A375 (cell line): ENCODE measurements around the gene USP17L27. TPM values are rescaled to one million over a fixed set of nuclear protein-coding genes. Genes with fewer than 3 reads are reported as not detected.

Source experiments
- total RNA-seq: library from RNA; depleted of rRNA; stranded (reverse); fragments of >200 nt; shearing (Covaris generic); gene quantifications from 2 replicates; pipeline ENCODE4 v1.2.3, GENCODE V29; 2014; rRNA removed

USP17L27 gene, protein sequence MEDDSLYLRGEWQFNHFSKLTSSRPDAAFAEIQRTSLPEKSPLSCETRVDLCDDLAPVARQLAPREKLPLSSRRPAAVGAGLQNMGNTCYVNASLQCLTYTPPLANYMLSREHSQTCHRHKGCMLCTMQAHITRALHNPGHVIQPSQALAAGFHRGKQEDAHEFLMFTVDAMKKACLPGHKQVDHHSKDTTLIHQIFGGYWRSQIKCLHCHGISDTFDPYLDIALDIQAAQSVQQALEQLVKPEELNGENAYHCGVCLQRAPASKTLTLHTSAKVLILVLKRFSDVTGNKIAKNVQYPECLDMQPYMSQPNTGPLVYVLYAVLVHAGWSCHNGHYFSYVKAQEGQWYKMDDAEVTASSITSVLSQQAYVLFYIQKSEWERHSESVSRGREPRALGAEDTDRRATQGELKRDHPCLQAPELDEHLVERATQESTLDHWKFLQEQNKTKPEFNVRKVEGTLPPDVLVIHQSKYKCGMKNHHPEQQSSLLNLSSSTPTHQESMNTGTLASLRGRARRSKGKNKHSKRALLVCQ
- not detected in 2 replicates for total RNA-seq

DNA sequence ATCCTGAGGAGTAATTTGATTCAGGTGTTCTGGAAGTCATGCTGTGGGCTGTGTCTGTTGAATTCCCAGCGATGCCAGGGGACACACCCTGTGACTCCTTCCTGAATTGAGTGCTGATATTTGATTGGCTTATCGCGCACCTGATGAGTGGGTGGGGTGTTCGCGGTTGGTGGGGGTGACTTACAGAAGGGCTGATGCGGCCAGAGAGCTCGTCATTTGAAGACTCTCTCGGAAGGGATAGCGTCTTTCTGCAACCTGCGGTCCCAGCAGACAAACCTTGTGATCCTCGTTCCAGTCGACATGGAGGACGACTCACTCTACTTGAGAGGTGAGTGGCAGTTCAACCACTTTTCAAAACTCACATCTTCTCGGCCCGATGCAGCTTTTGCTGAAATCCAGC lies at the start of gene USP17L27:
TSS of gene USP17L27 (plus strand) at position 301 of the 400 bp plus-strand sequence. CDS start at position 301, 0 bp downstream.

DNA sequence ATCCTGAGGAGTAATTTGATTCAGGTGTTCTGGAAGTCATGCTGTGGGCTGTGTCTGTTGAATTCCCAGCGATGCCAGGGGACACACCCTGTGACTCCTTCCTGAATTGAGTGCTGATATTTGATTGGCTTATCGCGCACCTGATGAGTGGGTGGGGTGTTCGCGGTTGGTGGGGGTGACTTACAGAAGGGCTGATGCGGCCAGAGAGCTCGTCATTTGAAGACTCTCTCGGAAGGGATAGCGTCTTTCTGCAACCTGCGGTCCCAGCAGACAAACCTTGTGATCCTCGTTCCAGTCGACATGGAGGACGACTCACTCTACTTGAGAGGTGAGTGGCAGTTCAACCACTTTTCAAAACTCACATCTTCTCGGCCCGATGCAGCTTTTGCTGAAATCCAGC lies 19.1 kb upstream of the USP17L27 start, which contains the start of gene USP17L24:
TSS of gene USP17L24 (plus strand) at position 301 of the 400 bp plus-strand sequence. CDS start at position 301, 0 bp downstream.

DNA sequence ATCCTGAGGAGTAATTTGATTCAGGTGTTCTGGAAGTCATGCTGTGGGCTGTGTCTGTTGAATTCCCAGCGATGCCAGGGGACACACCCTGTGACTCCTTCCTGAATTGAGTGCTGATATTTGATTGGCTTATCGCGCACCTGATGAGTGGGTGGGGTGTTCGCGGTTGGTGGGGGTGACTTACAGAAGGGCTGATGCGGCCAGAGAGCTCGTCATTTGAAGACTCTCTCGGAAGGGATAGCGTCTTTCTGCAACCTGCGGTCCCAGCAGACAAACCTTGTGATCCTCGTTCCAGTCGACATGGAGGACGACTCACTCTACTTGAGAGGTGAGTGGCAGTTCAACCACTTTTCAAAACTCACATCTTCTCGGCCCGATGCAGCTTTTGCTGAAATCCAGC lies 14.3 kb upstream of the USP17L27 start, which contains the start of gene USP17L25:
TSS of gene USP17L25 (plus strand) at position 301 of the 400 bp plus-strand sequence. CDS start at position 301, 0 bp downstream.

DNA sequence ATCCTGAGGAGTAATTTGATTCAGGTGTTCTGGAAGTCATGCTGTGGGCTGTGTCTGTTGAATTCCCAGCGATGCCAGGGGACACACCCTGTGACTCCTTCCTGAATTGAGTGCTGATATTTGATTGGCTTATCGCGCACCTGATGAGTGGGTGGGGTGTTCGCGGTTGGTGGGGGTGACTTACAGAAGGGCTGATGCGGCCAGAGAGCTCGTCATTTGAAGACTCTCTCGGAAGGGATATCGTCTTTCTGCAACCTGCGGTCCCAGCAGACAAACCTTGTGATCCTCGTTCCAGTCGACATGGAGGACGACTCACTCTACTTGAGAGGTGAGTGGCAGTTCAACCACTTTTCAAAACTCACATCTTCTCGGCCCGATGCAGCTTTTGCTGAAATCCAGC lies 9.6 kb upstream of the USP17L27 start, which contains the start of gene USP17L26:
TSS of gene USP17L26 (plus strand) at position 301 of the 400 bp plus-strand sequence. CDS start at position 301, 0 bp downstream.

DNA sequence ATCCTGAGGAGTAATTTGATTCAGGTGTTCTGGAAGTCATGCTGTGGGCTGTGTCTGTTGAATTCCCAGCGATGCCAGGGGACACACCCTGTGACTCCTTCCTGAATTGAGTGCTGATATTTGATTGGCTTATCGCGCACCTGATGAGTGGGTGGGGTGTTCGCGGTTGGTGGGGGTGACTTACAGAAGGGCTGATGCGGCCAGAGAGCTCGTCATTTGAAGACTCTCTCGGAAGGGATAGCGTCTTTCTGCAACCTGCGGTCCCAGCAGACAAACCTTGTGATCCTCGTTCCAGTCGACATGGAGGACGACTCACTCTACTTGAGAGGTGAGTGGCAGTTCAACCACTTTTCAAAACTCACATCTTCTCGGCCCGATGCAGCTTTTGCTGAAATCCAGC lies 4.8 kb upstream of the USP17L27 start, which contains the start of gene USP17L5:
TSS of gene USP17L5 (plus strand) at position 301 of the 400 bp plus-strand sequence. CDS start at position 301, 0 bp downstream.

DNA sequence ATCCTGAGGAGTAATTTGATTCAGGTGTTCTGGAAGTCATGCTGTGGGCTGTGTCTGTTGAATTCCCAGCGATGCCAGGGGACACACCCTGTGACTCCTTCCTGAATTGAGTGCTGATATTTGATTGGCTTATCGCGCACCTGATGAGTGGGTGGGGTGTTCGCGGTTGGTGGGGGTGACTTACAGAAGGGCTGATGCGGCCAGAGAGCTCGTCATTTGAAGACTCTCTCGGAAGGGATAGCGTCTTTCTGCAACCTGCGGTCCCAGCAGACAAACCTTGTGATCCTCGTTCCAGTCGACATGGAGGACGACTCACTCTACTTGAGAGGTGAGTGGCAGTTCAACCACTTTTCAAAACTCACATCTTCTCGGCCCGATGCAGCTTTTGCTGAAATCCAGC lies 4.6 kb downstream of the USP17L27 start, which contains the start of gene USP17L28:
TSS of gene USP17L28 (plus strand) at position 301 of the 400 bp plus-strand sequence. CDS start at position 301, 0 bp downstream.

DNA sequence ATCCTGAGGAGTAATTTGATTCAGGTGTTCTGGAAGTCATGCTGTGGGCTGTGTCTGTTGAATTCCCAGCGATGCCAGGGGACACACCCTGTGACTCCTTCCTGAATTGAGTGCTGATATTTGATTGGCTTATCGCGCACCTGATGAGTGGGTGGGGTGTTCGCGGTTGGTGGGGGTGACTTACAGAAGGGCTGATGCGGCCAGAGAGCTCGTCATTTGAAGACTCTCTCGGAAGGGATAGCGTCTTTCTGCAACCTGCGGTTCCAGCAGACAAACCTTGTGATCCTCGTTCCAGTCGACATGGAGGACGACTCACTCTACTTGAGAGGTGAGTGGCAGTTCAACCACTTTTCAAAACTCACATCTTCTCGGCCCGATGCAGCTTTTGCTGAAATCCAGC lies 9.4 kb downstream of the USP17L27 start, which contains the start of gene USP17L29:
TSS of gene USP17L29 (plus strand) at position 301 of the 400 bp plus-strand sequence. CDS start at position 301, 0 bp downstream.

DNA sequence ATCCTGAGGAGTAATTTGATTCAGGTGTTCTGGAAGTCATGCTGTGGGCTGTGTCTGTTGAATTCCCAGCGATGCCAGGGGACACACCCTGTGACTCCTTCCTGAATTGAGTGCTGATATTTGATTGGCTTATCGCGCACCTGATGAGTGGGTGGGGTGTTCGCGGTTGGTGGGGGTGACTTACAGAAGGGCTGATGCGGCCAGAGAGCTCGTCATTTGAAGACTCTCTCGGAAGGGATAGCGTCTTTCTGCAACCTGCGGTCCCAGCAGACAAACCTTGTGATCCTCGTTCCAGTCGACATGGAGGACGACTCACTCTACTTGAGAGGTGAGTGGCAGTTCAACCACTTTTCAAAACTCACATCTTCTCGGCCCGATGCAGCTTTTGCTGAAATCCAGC lies 18.9 kb downstream of the USP17L27 start, which contains the start of gene USP17L30:
TSS of gene USP17L30 (plus strand) at position 301 of the 400 bp plus-strand sequence. CDS start at position 301, 0 bp downstream.

Other genes with a start within 250 kb of the USP17L27 start
- gene FAM90A26, start 173.7 kb upstream of the USP17L27 start, total RNA-seq, result not detected in 2 replicates
- not detected in 2 replicates for gene USP17L10, start 133.5 kb upstream of the USP17L27 start, total RNA-seq
- gene USP17L11, start 128.7 kb upstream of the USP17L27 start, total RNA-seq, result not detected in 2 replicates
- not detected in 2 replicates for gene USP17L12, start 124.0 kb upstream of the USP17L27 start, total RNA-seq
- gene USP17L13, start 119.3 kb upstream of the USP17L27 start, total RNA-seq, result not detected in 2 replicates
- gene USP17L15, start 109.8 kb upstream of the USP17L27 start, total RNA-seq, result not detected in 2 replicates
- gene USP17L17, start 100.3 kb upstream of the USP17L27 start, total RNA-seq, result not detected in 2 replicates
- not detected in 2 replicates for gene USP17L18, start 95.5 kb upstream of the USP17L27 start, total RNA-seq
- gene USP17L19, start 90.8 kb upstream of the USP17L27 start, total RNA-seq, result not detected in 2 replicates
- not detected in 2 replicates for gene USP17L20, start 86.0 kb upstream of the USP17L27 start, total RNA-seq
- gene USP17L21, start 81.3 kb upstream of the USP17L27 start, total RNA-seq, result not detected in 2 replicates
- gene USP17L22, start 76.5 kb upstream of the USP17L27 start, total RNA-seq, result not detected in 2 replicates
- not detected in 2 replicates for gene USP17L24, start 19.0 kb upstream of the USP17L27 start, total RNA-seq
- gene USP17L25, start 14.2 kb upstream of the USP17L27 start, total RNA-seq, result not detected in 2 replicates
- gene USP17L26, start 9.5 kb upstream of the USP17L27 start, total RNA-seq, result not detected in 2 replicates
- not detected in 2 replicates for gene USP17L5, start 4.7 kb upstream of the USP17L27 start, total RNA-seq
- not detected in 2 replicates for gene USP17L28, start 4.7 kb downstream of the USP17L27 start, total RNA-seq
- gene USP17L29, start 9.5 kb downstream of the USP17L27 start, total RNA-seq, result not detected in 2 replicates
- gene USP17L30, start 19.0 kb downstream of the USP17L27 start, total RNA-seq, result not detected in 2 replicates
- gene DEFB131A, start 100.3 kb downstream of the USP17L27 start, total RNA-seq, result not detected in 2 replicates